NCI-H128 (cell line): Measurements from ENCODE around the gene POU2F2.

Source experiments
- DNase-seq: peaks from one replicate; lab custom pipeline; 2025; ENCODE audit not compliant: unreplicated experiment; lab: John Stamatoyannopoulos, UW

Gene POU2F2

GRCh38 chr19:42081584-42082203 lies 50.6 kb downstream of the POU2F2 start:
- no peak for DNase-seq

GRCh38 chr19:42080764-42081375 lies 51.4 kb downstream of the POU2F2 start:
- no peak for DNase-seq

- no peak for DNase-seq
These were observed 52.1 kb downstream of the POU2F2 start for GRCh38 chr19:42079886-42080763.

GRCh38 chr19:42079276-42079669 lies 53.0 kb downstream of the POU2F2 start:
- no peak for DNase-seq

- no peak for DNase-seq
These were observed 53.5 kb downstream of the POU2F2 start for GRCh38 chr19:42078538-42079275.

GRCh38 chr19:42078058-42078457 lies 54.2 kb downstream of the POU2F2 start:
- DNase-seq: no peak

GRCh38 chr19:42076380-42076944 lies 55.8 kb downstream of the POU2F2 start:
- DNase-seq: no peak

GRCh38 chr19:42075616-42076379 lies 56.4 kb downstream of the POU2F2 start, which contains the start of gene ZNF574:
Gene ZNF574, plus strand, starts transcription at chr19:42076166. Its CDS starts 2,441 bp downstream, at chr19:42078607.
- peak; percentile 100 for DNase-seq

GRCh38 chr19:42075364-42075615 lies 57.0 kb downstream of the POU2F2 start:
- DNase-seq: no peak

GRCh38 chr19:42074513-42075363 lies 57.5 kb downstream of the POU2F2 start:
- no peak for DNase-seq

GRCh38 chr19:42071247-42071646 lies 61.0 kb downstream of the POU2F2 start:
- no peak for DNase-seq

- DNase-seq: no peak
These were observed 62.5 kb downstream of the POU2F2 start, which contains the start of gene GRIK5 for GRCh38 chr19:42069619-42070351. Gene GRIK5, minus strand, starts transcription at chr19:42070206. Its CDS starts 4,436 bp downstream, at chr19:42065770.

GRCh38 chr19:42068756-42069571 lies 63.3 kb downstream of the POU2F2 start:
- DNase-seq: no peak

- DNase-seq: no peak
These were observed 63.9 kb downstream of the POU2F2 start for GRCh38 chr19:42068361-42068755.

GRCh38 chr19:42067315-42067888 lies 64.8 kb downstream of the POU2F2 start:
- DNase-seq: no peak

- peak; percentile 18 for DNase-seq
These were observed 66.0 kb downstream of the POU2F2 start for GRCh38 chr19:42066075-42066754.

- DNase-seq: no peak
These were observed 66.7 kb downstream of the POU2F2 start for GRCh38 chr19:42065511-42065910.
